GM19035 (cell line): ENCODE measurements around the gene EPB41L1.

ENCODE experiments used
- ATAC-seq: cut with Tn5 transposase; IDR thresholded peaks from one replicate; pipeline ENCODE4 v1.9.1; 2021; ENCODE audit not compliant: unreplicated experiment

EPB41L1 gene

DNA sequence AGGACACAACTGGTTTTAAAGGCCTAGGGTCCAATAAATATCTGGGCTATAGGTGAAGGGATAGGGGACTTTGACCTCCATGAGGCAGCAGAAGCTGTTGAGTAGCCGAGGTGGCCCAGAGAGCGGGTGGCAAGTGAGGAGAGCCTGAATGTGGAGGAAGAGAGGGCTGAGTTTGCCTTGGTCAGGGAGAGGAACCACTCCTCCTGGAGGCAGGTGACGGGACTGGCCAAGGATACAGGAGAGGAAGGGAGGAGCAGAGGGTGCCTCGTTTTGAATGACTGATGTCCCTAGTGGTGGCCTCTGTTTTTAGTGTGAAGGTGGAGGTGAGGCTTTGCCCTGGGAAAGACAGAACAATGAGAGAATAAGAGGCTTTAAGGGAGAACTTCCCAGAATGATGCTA is 62.7 kb downstream of the EPB41L1 start:
- no peak for ATAC-seq

- no peak for ATAC-seq
These were observed 64.0 kb downstream of the EPB41L1 start for GRCh38 chr20:36218380-36219064.

GRCh38 chr20:36219671-36220220 is 65.2 kb downstream of the EPB41L1 start:
- ATAC-seq: no peak

DNA sequence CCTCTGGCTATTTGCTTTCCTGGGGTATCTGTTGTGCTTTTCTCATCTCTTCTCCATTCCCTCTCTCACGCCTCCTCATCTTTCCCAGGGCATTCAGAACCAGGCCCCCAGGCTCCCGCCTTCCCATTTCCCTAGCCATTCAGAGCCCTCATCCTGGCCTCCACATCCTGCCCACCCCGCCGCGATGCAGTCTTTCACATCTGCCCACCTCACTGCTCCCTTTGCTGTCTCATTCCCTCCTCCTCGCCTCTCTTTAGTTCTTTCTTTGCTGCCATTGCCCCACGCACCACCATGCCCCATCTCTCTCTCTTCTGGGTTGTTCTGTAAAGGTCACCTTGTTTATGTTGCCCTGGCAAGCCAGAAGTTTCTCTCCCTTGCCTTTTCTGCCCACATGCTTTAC is 71.1 kb downstream of the EPB41L1 start:
- ATAC-seq: no peak

GRCh38 chr20:36228770-36229169 is 74.2 kb downstream of the EPB41L1 start:
- no peak for ATAC-seq

GRCh38 chr20:36230019-36230418 is 75.5 kb downstream of the EPB41L1 start:
- no peak for ATAC-seq

DNA sequence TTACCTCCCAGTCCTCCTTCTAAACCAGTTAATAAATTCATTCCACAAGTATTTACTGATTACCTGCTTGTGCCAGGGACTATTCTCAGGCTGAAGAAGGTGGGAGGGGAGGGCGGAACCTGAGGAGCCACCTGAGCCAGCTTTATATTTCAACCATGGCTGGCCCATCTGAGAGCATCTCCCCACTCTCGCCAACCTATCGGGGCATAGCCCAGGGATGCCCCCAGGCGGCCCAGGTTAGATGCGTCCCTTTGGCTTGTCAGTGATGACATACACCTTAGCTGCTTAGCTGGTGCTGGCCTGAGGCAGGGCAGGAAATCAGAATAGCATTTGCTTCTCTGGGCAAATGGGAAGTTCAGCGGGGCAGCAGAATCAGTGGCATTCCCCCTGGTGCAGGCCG is 76.8 kb downstream of the EPB41L1 start:
- ATAC-seq: no peak

- ATAC-seq: no peak
These were observed 80.3 kb downstream of the EPB41L1 start for GRCh38 chr20:36234771-36235320.

DNA sequence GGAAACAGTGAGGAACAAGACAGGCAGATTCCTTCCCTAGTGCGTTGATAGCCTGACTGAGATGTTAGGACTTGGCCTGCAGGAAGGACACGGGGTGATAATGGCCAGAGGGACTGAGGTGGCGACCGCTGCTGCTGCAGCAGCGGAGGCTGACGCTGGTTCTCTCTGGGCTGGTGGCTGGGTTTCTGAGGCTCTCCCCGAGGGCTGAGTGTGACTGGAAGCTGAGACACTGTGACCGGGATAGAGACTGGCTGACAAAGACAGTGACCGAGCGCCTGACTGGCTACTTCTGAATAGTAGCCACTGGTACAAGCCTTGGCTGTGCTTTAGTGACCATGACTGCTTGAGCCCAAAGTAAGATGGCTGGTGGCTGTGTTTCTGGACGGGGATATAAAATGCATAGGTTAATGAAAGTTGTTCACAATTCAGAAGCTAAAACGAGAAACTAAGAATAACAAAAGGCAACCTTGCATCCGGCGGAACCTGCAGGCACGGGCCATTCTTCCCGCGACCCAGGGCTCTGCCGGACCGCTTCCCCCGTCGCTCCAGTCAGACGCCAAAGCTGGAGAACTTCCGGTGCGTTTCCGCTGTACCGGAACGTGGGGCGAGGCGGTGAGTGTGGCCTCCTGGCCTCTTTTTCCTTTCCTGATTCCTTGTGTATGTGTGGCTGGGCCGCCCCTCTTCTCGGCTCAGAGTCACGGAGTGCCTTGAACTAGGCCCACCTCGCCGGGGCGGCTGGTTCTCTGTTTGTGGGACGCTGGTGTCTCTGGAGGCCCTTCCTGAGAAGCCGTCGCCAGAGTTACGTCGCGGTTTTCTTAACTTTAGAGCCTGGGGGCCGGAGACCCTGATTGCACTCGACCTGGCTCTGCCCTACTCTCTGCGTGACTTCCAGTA is 81.6 kb downstream of the EPB41L1 start, which contains the start of gene AAR2:
Gene AAR2, plus strand, starts transcription at position 587 of the 894 bp plus-strand sequence. CDS start 3,391 bp downstream, outside the sequence.
- peak; percentile 84 for ATAC-seq

DNA sequence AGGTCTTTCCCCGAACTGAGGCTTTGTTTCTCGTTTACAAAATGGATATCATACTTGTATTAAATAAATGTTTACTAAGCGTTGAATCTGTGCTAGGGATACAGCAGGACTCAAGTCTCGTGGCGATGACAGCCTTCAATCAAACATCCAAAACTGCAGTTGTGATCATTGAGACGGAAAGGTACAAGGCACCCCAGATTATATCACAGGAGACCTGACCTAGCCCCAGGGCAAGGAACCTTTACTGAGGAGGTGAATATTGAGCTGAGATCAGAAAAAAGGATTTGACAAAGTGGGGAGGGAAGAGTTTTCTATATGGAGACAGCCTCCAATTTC is 82.2 kb downstream of the EPB41L1 start:
- ATAC-seq: no peak

DNA sequence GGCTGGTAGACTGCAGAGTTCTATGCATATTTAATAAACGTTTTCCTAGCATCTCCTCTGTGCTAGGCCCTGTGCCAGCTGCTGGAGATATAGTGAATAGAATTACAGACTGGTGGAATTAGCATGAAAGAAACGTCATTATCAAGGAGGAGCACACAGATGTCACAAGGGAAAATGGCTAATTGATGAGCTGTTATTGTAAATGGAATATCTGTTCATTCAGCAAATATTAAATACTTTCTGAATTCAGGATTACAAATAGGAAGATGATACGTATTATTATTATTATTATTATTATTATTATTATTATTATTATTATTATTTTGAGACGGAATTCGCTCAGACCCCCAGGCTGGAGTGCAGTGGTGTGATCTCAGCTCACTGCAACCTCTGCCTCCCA is 82.9 kb downstream of the EPB41L1 start:
- no peak for ATAC-seq

DNA sequence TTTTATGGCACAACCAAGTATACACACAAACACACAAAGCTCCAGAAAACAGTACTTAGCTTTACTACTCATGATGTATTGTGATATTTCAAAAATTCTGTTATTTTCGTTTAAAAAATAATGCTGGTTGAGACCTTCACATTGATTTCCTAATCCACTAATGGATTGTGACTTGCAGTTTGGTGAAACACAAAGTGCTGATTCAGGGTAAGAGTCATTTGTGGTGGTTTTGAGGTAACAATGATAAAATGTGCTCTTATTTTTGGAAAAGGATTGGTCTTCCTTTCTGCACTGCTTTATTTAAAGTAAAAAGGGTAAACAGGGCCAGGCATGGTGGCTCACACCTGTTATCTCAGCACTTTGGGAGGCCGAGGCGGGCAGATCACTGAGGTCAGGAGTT is 83.6 kb downstream of the EPB41L1 start:
- ATAC-seq: no peak

DNA sequence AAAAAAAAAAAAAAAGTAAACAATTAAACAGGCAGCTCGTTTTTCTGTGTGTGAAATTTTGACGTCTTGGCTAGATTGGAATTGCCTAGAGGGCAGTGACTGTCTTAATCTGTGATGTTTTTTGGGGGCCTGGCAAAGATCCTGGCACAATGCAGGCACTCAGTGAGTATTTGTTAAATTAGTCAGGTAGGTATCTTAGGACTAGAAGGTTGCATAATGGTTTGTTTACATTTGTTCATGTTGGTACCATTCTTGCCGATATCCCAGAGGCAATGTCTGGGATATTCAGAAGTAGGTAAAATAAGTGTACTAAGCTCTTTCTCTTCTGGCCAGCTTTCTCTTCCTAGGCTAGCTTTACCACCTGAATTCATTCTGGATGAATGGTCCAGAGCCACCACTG is 84.2 kb downstream of the EPB41L1 start:
- no peak for ATAC-seq

GRCh38 chr20:36240076-36240475 is 85.5 kb downstream of the EPB41L1 start:
- ATAC-seq: no peak

DNA sequence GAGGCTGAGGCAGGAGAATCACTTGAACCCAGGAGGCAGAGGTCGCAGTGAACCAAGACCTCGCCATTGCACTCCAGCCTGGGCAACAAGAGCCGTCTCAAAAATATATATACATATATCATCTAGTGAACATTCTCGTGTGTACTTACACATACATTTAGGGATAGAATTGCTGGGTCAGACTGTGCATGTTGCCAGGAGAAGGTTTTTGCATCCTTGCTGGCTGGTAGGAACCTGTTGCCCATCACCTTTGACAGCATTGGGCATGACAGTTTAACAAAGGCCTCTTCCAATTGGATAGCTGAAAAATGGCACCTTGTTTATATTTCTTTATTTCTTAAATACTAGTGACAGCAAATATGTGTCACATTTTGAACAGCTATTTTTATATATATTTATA is 87.1 kb downstream of the EPB41L1 start:
- ATAC-seq: no peak

- ATAC-seq: no peak
These were observed 89.2 kb downstream of the EPB41L1 start for GRCh38 chr20:36243726-36244125.

DNA sequence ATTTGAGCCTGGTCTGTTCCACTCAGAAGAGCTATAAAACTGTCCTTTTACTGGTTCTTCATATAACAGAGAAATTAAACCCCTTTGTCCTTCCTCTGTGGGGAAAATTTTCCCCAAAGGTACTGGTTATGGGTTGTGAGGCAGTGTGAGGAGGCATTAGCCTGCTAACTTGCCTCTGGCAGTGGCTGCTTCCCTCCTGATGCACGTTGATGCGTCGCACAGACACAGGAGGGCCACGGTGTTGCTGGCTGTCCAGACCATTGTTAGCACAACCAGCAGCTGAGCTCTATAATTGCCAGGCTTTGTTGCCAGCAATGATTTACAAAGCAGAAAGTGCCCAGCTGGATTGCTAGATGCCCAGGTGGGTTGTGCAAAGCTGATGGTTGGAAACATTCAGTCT is 91.9 kb downstream of the EPB41L1 start:
- ATAC-seq: no peak

- ATAC-seq: no peak
These were observed 94.3 kb downstream of the EPB41L1 start for GRCh38 chr20:36248836-36249235.

DNA sequence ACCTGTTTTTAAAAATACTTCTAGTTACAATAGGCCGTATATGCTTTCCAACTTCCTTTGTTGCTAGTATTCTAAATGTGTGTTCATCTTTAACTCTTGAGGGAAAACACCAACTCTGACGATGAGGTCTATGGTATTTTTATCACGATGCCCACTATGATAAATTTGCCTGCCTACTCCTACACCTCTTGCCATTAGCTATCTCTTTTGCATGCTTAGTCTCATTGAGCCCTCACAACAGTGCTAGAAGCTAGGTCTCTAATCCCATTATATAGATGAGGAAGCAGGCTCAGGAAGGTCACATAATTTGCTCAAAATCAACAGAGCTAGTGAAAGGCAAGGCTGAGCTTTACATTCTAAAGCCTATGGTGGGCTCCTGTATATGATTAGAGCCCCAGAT is 94.9 kb downstream of the EPB41L1 start:
- no peak for ATAC-seq

DNA sequence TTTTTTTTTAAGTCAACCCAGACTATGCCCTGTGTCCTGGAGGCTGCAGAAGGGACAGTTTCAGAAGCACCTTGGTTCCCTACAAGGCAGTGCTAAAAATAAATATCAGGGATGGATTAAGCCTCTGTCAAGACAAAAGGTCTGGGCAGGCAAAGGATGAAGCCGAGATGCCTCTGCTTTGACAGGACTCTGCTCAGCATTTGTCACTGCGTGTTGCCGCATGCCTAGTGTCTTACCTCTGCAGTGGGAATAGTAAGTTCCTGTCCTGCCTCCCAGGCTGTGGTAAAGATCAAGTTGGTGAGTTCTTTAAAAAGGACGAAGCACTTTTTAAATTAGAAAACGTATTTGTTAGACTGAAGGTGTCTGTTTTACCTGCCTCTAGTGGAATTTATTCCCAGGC is 96.9 kb downstream of the EPB41L1 start:
- ATAC-seq: no peak

DNA sequence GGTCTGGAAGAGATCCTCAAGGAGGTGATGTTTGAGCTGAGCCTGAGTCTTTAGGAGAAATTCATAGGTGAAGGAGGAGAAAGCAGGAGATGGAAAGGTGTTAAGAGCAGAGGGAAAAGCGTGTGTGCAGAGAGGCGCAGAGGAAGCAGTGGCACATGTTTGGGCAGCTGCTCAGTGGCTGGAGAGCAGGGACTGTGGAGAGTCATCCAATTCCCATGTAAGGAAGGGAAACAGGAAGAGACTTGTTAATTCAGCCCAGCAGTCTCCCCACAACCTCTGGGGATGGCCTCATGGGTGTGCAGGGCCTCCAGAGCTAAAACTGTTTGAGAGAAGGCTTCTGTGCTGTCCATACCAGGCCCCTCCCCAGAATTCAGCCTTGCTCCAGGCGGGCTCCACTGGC is 98.0 kb downstream of the EPB41L1 start:
- no peak for ATAC-seq

DNA sequence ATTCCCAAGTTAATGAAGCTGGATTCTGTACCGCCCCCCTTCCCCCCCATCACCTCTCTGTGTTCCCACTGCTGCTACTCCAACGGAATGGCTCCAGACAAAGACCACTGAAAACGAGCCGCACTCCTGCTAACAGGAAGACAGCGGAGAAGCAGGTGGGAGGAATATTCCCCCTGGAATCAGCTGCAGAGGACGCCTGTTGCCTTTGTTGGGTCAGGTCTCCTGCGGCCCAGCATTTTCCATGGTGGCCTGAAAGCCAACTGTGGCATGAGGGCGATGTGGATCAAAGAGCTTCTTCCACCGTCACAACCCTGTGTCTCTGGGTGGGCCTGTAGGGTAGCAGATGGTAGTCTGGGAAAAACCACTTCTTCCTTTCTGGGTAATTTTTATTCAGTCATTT is 98.5 kb downstream of the EPB41L1 start:
- no peak for ATAC-seq
